Panc1 (cell line): ENCODE data around the gene SATB2.

Experiments used
- POLR2AphosphoS5 ChIP-seq: IDR thresholded peaks from 2 replicates; pipeline ENCODE4 v1.6.1; 2012; ENCODE audit warnings: mild to moderate bottlenecking, low read depth, low read length, moderate library complexity
- SIN3A ChIP-seq: IDR thresholded peaks from 2 replicates; pipeline ENCODE4 v1.6.1; 2012; ENCODE audit warnings: low read depth, mild to moderate bottlenecking, low read length, moderate library complexity, borderline replicate concordance; ENCODE audit not compliant: insufficient read depth
- TCF7L2 ChIP-seq: IDR thresholded peaks from 2 replicates; pipeline ENCODE4 v1.6.1; 2011; ENCODE audit warnings: mild to moderate bottlenecking, low read depth, low read length, inconsistent platforms
- TF ChIP-seq, protein P1 (sequence below): fragments of 450-650 bp; IDR thresholded peaks from 2 replicates; pipeline ENCODE4 v1.5.1; 2017; ENCODE audit warnings: mild to moderate bottlenecking
- TF ChIP-seq, protein P2 (sequence below), 2 experiments: IDR thresholded peaks; 2 replicates each; pipeline ENCODE4 v1.6.1; 2011 to 2012; ENCODE audit warnings: low read depth in 2 of 2, control low read depth in 1 of 2, low read length in 1 of 2, mild to moderate bottlenecking in 1 of 2, moderate library complexity in 1 of 2; ENCODE audit not compliant: insufficient read depth in 1 of 2

DNA sequence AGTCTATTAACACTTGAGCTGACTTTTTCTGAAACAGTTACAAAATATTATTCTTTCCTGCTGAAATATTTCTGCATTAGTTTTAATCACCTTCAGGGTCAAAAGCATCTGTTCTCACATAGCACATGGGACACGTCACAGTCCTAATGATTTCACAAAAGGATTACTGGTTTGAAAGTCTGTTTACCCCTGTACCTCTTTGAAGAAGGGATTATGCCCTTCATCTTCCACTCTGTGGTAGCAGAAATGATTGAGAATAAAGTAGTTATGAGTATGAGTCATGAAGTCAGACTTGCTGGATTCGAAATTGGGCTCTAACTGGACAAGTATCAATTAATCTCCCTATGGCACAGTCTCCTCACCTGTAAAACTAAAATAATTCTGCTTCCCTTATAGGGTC lies 121.2 kb downstream of the SATB2 start:
- TF ChIP-seq, protein P1, sequence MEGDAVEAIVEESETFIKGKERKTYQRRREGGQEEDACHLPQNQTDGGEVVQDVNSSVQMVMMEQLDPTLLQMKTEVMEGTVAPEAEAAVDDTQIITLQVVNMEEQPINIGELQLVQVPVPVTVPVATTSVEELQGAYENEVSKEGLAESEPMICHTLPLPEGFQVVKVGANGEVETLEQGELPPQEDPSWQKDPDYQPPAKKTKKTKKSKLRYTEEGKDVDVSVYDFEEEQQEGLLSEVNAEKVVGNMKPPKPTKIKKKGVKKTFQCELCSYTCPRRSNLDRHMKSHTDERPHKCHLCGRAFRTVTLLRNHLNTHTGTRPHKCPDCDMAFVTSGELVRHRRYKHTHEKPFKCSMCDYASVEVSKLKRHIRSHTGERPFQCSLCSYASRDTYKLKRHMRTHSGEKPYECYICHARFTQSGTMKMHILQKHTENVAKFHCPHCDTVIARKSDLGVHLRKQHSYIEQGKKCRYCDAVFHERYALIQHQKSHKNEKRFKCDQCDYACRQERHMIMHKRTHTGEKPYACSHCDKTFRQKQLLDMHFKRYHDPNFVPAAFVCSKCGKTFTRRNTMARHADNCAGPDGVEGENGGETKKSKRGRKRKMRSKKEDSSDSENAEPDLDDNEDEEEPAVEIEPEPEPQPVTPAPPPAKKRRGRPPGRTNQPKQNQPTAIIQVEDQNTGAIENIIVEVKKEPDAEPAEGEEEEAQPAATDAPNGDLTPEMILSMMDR = no peak
- TF ChIP-seq, protein P2, sequence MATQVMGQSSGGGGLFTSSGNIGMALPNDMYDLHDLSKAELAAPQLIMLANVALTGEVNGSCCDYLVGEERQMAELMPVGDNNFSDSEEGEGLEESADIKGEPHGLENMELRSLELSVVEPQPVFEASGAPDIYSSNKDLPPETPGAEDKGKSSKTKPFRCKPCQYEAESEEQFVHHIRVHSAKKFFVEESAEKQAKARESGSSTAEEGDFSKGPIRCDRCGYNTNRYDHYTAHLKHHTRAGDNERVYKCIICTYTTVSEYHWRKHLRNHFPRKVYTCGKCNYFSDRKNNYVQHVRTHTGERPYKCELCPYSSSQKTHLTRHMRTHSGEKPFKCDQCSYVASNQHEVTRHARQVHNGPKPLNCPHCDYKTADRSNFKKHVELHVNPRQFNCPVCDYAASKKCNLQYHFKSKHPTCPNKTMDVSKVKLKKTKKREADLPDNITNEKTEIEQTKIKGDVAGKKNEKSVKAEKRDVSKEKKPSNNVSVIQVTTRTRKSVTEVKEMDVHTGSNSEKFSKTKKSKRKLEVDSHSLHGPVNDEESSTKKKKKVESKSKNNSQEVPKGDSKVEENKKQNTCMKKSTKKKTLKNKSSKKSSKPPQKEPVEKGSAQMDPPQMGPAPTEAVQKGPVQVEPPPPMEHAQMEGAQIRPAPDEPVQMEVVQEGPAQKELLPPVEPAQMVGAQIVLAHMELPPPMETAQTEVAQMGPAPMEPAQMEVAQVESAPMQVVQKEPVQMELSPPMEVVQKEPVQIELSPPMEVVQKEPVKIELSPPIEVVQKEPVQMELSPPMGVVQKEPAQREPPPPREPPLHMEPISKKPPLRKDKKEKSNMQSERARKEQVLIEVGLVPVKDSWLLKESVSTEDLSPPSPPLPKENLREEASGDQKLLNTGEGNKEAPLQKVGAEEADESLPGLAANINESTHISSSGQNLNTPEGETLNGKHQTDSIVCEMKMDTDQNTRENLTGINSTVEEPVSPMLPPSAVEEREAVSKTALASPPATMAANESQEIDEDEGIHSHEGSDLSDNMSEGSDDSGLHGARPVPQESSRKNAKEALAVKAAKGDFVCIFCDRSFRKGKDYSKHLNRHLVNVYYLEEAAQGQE (IDR thresholded peaks at IDR 0.05; ENCODE audit: insufficient read depth in 1 of 2, low read depth in 2 of 2, low read length in 1 of 2) = no peak
- TF ChIP-seq SIN3A (no peak), POLR2AphosphoS5 (no peak), TCF7L2 (no peak)
